Iris pigment epithelial cell (primary cell): ENCODE results near the gene IP6K1.

Source experiments
- DNase-seq: peaks from one replicate; pipeline ENCODE4 v3.0.0-alpha.2; 2011; ENCODE audit warnings: low read depth

The IP6K1 gene

GRCh38 chr3:49723628-49724551, 62.5 kb downstream of the IP6K1 start, which contains the start of gene GMPPB:
Gene GMPPB (minus strand): TSS chr3:49723951. CDS start chr3:49723726, 225 bp downstream.
- peak; percentile 98 for DNase-seq

- peak; percentile 48 for DNase-seq
Observed at GRCh38 chr3:49723296-49723627, 63.1 kb downstream of the IP6K1 start.

GRCh38 chr3:49722896-49723295, 63.4 kb downstream of the IP6K1 start:
- no peak for DNase-seq

- no peak for DNase-seq
Observed at GRCh38 chr3:49721896-49722781, 64.2 kb downstream of the IP6K1 start.

- no peak for DNase-seq
Observed at GRCh38 chr3:49721596-49721895, 64.8 kb downstream of the IP6K1 start.

GRCh38 chr3:49720855-49721595, 65.3 kb downstream of the IP6K1 start:
- no peak for DNase-seq

- DNase-seq, result peak; percentile 92
Observed at GRCh38 chr3:49719214-49719884, 67.0 kb downstream of the IP6K1 start, which contains the start of gene AMIGO3. Gene AMIGO3 (minus strand): TSS chr3:49719684. CDS start chr3:49719465, 219 bp downstream.

GRCh38 chr3:49718858-49719213, 67.5 kb downstream of the IP6K1 start:
- no peak for DNase-seq

- no peak for DNase-seq
Observed at GRCh38 chr3:49717959-49718857, 68.1 kb downstream of the IP6K1 start.

GRCh38 chr3:49717211-49717958, 69.0 kb downstream of the IP6K1 start:
- DNase-seq, result no peak

GRCh38 chr3:49716691-49717210, 69.6 kb downstream of the IP6K1 start:
- DNase-seq, result no peak

- no peak for DNase-seq
Observed at GRCh38 chr3:49716169-49716568, 70.2 kb downstream of the IP6K1 start.

GRCh38 chr3:49715611-49716121, 70.7 kb downstream of the IP6K1 start:
- DNase-seq, result no peak

GRCh38 chr3:49714728-49715550, 71.4 kb downstream of the IP6K1 start:
- DNase-seq, result no peak

- no peak for DNase-seq
Observed at GRCh38 chr3:49713336-49714105, 72.8 kb downstream of the IP6K1 start.

GRCh38 chr3:49712631-49713317, 73.6 kb downstream of the IP6K1 start:
- DNase-seq, result no peak

GRCh38 chr3:49712166-49712565, 74.2 kb downstream of the IP6K1 start:
- no peak for DNase-seq
